Thoracic aorta (tissue), 2 donors: ENCODE measurements around the gene CYB5A. TPM values are rescaled to one million over a fixed set of nuclear protein-coding genes. Genes with fewer than 3 reads are reported as not detected.

Source experiments
- ATAC-seq: fragments of 150-250 bp; one replicate; pipeline ENCODE4 v1.8.0; 2017; ENCODE audit warnings: low read depth; ENCODE audit not compliant: insufficient number of reproducible peaks, low FRiP score
- DNase-seq: peaks from one replicate; pipeline ENCODE4 v3.0.0-alpha.2; 2020; ENCODE audit warnings: low spot score
- H3K27ac ChIP-seq, 2 donors: fragments of 200-600 bp; sonication (generic); 1 replicate in 1 of 2; 2 replicates in 1 of 2; pipeline ENCODE4 v1.5.1; 2016; ENCODE audit warnings: mild to moderate bottlenecking in 2 of 2, moderate library complexity in 2 of 2
- H3K27me3 ChIP-seq: fragments of 200-600 bp; sonication (generic); replicated peaks from 2 replicates; pipeline ENCODE4 v1.6.0; 2016; ENCODE audit warnings: mild to moderate bottlenecking; ENCODE audit not compliant: insufficient read depth
- H3K36me3 ChIP-seq: fragments of 200-600 bp; sonication (generic); one replicate; pipeline ENCODE4 v1.5.1; 2016
- H3K4me1 ChIP-seq, 2 donors: fragments of 200-600 bp; sonication (generic); 1 replicate in 1 of 2; 2 replicates in 1 of 2; pipeline versions ENCODE4 v1.5.1 to v1.6.0; 2016; ENCODE audit warnings: low read depth in 2 of 2, mild to moderate bottlenecking in 1 of 2; ENCODE audit not compliant: control insufficient read depth in 1 of 2
- H3K4me3 ChIP-seq: fragments of 200-600 bp; sonication (generic); 2 replicates; pipeline ENCODE4 v1.5.1; 2016; ENCODE audit warnings: mild to moderate bottlenecking
- H3K9me3 ChIP-seq: fragments of 200-600 bp; sonication (generic); 2 replicates; pipeline ENCODE4 v1.5.1; 2016
- CTCF ChIP-seq: fragments of 200-600 bp; sonication (generic); IDR thresholded peaks from one replicate; pipeline ENCODE4 v1.5.1; 2019; ENCODE audit warnings: antibody characterized with exemption
- total RNA-seq, 2 donors: library from RNA; depleted of rRNA; stranded (reverse); fragments of >200 nt; gene quantifications; one replicate each; pipeline versions ENCODE4 v1.1.0 to v1.2.3, GENCODE V29; 2016

Gene CYB5A
- total RNA-seq, 2 donors from 2014 or later: 57.0 to 121 TPM

- ATAC-seq (no peak), DNase-seq (no peak)
- no peak for TF ChIP-seq CTCF
- Histone ChIP-seq H3K9me3 (no peaks in the 10 kb centered on the region), H3K27ac (no peak overlapping the region), H3K4me3 (no peak overlapping the region), H3K4me1 (no peaks in the 10 kb centered on the region), H3K36me3 (no peaks in the 10 kb centered on the region), H3K27me3 (no peaks in the 10 kb centered on the region)
Observed at GRCh38 chr18:74326231-74326630, 34.5 kb upstream of the CYB5A start.

- Histone ChIP-seq H3K4me3 (no peak overlapping the region), H3K9me3 (no peaks in the 10 kb centered on the region), H3K4me1 (no peaks in the 10 kb centered on the region), H3K36me3 (no peaks in the 10 kb centered on the region), H3K27me3 (no peaks in the 10 kb centered on the region), H3K27ac (no peak overlapping the region)
- ATAC-seq (no peak), DNase-seq (no peak)
- TF ChIP-seq CTCF: no peak
Observed at GRCh38 chr18:74316257-74317170, 24.8 kb upstream of the CYB5A start.

- TF ChIP-seq CTCF: no peak
- H3K36me3 ChIP-seq: no peaks in the 10 kb centered on the region
- no peak within 1 kb of the TSS for H3K27ac ChIP-seq
- no peaks in the 10 kb centered on the region for H3K4me1 ChIP-seq
- no peak within 1 kb of the TSS for H3K4me3 ChIP-seq
- DNase-seq (no peak), ATAC-seq (no peak)
- no peaks in the 10 kb centered on the region for H3K27me3 ChIP-seq
- H3K9me3 ChIP-seq: no peaks in the 10 kb centered on the region
Observed at GRCh38 chr18:74315464-74316256, 23.9 kb upstream of the CYB5A start, which contains the start of gene C18orf63. Gene C18orf63, plus strand, starts transcription at chr18:74315839. Its CDS starts 2,027 bp downstream, at chr18:74317866.

GRCh38 chr18:74314759-74315463 is 23.1 kb upstream of the CYB5A start:
- H3K36me3 ChIP-seq: no peaks in the 10 kb centered on the region
- H3K4me1 ChIP-seq: no peaks in the 10 kb centered on the region
- no peaks in the 10 kb centered on the region for H3K27me3 ChIP-seq
- no peaks in the 10 kb centered on the region for H3K9me3 ChIP-seq
- no peak for DNase-seq
- no peak overlapping the region for H3K27ac ChIP-seq
- H3K4me3 ChIP-seq: no peak overlapping the region
- no peak for ATAC-seq
- no peak for TF ChIP-seq CTCF
